DOHH2 (cell line): Measurements from ENCODE around the gene C16orf54.
A peak's percentile ranks its signal among the peaks of the same experiment; 100 is the strongest.
"Not testable (repeated sequence)": the region's sequence is repeated elsewhere in the genome, so short reads cannot be mapped to it uniquely, and the experiment has no call there.

ENCODE experiments used
- H3F3A ChIP-seq: fragments of 200-600 bp; sonication (generic), shearing (Covaris generic); 2 replicates; pipeline ENCODE4 v1.6.0; 2016; ENCODE audit warnings: antibody characterized with exemption, mild to moderate bottlenecking; ENCODE audit not compliant: control insufficient read depth, insufficient read depth
- H3K27ac ChIP-seq: fragments of 200-600 bp; sonication (generic); 2 replicates; pipeline ENCODE4 v1.5.1; 2014; ENCODE audit warnings: low read depth, mild to moderate bottlenecking, low read length, moderate library complexity
- H3K27me3 ChIP-seq: fragments of 200-600 bp; sonication (generic); 2 replicates; pipeline ENCODE4 v1.6.1; 2014; ENCODE audit warnings: mild to moderate bottlenecking, low read length, mixed read lengths; ENCODE audit not compliant: control insufficient read depth
- H3K36me3 ChIP-seq: fragments of 200-600 bp; sonication (generic); 2 replicates; pipeline ENCODE4 v1.6.1; 2014; ENCODE audit warnings: mild to moderate bottlenecking, low read length, moderate library complexity, mixed read lengths; ENCODE audit not compliant: control insufficient read depth
- H3K4me1 ChIP-seq: fragments of 200-600 bp; sonication (generic); 2 replicates; pipeline ENCODE4 v1.6.1; 2014; ENCODE audit warnings: mild to moderate bottlenecking, low read length, mixed read lengths; ENCODE audit not compliant: control insufficient read depth
- H3K4me2 ChIP-seq: fragments of 200-600 bp; sonication (generic); 2 replicates; pipeline ENCODE4 v1.6.0; 2014; ENCODE audit warnings: mild to moderate bottlenecking, low read length, moderate library complexity
- H3K4me3 ChIP-seq: fragments of 200-600 bp; sonication (generic); 2 replicates; pipeline ENCODE4 v1.5.1; 2014; ENCODE audit warnings: mild to moderate bottlenecking, low read length, mixed read lengths
- H3K79me2 ChIP-seq: fragments of 200-600 bp; sonication (generic); 2 replicates; pipeline ENCODE4 v1.6.1; 2014; ENCODE audit warnings: mild to moderate bottlenecking, low read length, mixed read lengths; ENCODE audit not compliant: control insufficient read depth
- H3K9me2 ChIP-seq: fragments of 200-600 bp; sonication (generic); replicated peaks from 2 replicates; pipeline ENCODE4 v1.6.1; 2014; ENCODE audit warnings: mild to moderate bottlenecking, low read length, mixed read lengths; ENCODE audit not compliant: control insufficient read depth
- H3K9me3 ChIP-seq: fragments of 200-600 bp; sonication (generic); 2 replicates; pipeline ENCODE4 v1.6.1; 2014; ENCODE audit warnings: antibody characterized with exemption, low read length, mixed read lengths; ENCODE audit not compliant: control insufficient read depth, insufficient read depth
- H4K20me1 ChIP-seq: fragments of 200-600 bp; sonication (generic); 2 replicates; pipeline ENCODE4 v1.6.0; 2014; ENCODE audit warnings: low read depth, mild to moderate bottlenecking, antibody characterized with exemption, low read length, moderate library complexity; ENCODE audit not compliant: control insufficient read depth, insufficient read depth
- EZH2phosphoT487 ChIP-seq: fragments of 200-600 bp; sonication (generic); IDR thresholded peaks from 2 replicates; pipeline ENCODE4 v1.6.1; 2017; ENCODE audit warnings: borderline replicate concordance, mild to moderate bottlenecking, antibody characterized with exemption, low read length, moderate library complexity, mixed read lengths
- TF ChIP-seq, protein P1 (sequence below): fragments of 200-600 bp; sonication (generic); IDR thresholded peaks from one replicate; pipeline ENCODE4 v1.5.1; 2014; ENCODE audit warnings: antibody characterized with exemption, mild to moderate bottlenecking, low read depth, low read length; ENCODE audit not compliant: poor library complexity, severe bottlenecking

The C16orf54 gene

GRCh38 chr16:29727452-29727851 is 18.3 kb downstream of the C16orf54 start:
- H3K27ac ChIP-seq = no peak overlapping the region
- no peaks in the 10 kb centered on the region for H3K27me3 ChIP-seq
- H3F3A ChIP-seq = peaks cover 21% of the 10 kb centered on the region
- no peak overlapping the region for H3K4me2 ChIP-seq
- H3K79me2 ChIP-seq = no peaks in the 10 kb centered on the region
- no peaks in the 10 kb centered on the region for H4K20me1 ChIP-seq
- H3K9me2 ChIP-seq = no peaks in the 10 kb centered on the region
- TF ChIP-seq, protein P1, sequence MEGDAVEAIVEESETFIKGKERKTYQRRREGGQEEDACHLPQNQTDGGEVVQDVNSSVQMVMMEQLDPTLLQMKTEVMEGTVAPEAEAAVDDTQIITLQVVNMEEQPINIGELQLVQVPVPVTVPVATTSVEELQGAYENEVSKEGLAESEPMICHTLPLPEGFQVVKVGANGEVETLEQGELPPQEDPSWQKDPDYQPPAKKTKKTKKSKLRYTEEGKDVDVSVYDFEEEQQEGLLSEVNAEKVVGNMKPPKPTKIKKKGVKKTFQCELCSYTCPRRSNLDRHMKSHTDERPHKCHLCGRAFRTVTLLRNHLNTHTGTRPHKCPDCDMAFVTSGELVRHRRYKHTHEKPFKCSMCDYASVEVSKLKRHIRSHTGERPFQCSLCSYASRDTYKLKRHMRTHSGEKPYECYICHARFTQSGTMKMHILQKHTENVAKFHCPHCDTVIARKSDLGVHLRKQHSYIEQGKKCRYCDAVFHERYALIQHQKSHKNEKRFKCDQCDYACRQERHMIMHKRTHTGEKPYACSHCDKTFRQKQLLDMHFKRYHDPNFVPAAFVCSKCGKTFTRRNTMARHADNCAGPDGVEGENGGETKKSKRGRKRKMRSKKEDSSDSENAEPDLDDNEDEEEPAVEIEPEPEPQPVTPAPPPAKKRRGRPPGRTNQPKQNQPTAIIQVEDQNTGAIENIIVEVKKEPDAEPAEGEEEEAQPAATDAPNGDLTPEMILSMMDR = no peak
- TF ChIP-seq EZH2phosphoT487 = no peak
- peaks cover 35% of the 10 kb centered on the region for H3K4me1 ChIP-seq
- H3K9me3 ChIP-seq = no peaks in the 10 kb centered on the region
- no peaks in the 10 kb centered on the region for H3K36me3 ChIP-seq
- H3K4me3 ChIP-seq = no peak overlapping the region

GRCh38 chr16:29726845-29727377 is 18.9 kb downstream of the C16orf54 start:
- no peaks in the 10 kb centered on the region for H3K9me3 ChIP-seq
- no peaks in the 10 kb centered on the region for H4K20me1 ChIP-seq
- peaks cover 16% of the 10 kb centered on the region for H3F3A ChIP-seq
- H3K4me2 ChIP-seq = no peak overlapping the region
- no peaks in the 10 kb centered on the region for H3K36me3 ChIP-seq
- H3K4me1 ChIP-seq = peaks cover 29% of the 10 kb centered on the region
- TF ChIP-seq, protein P1 = no peak
- TF ChIP-seq EZH2phosphoT487 = no peak
- no peaks in the 10 kb centered on the region for H3K9me2 ChIP-seq
- no peaks in the 10 kb centered on the region for H3K27me3 ChIP-seq
- no peak overlapping the region for H3K27ac ChIP-seq
- no peaks in the 10 kb centered on the region for H3K79me2 ChIP-seq
- no peak overlapping the region for H3K4me3 ChIP-seq

- H4K20me1 ChIP-seq, H3K9me3 ChIP-seq, H3K27ac ChIP-seq, H3F3A ChIP-seq, H3K9me2 ChIP-seq, H3K36me3 ChIP-seq, H3K4me1 ChIP-seq, H3K79me2 ChIP-seq, H3K4me3 ChIP-seq, H3K27me3 ChIP-seq: not testable (repeated sequence)
- peak overlapping the region; percentile 42 for H3K4me2 ChIP-seq
- TF ChIP-seq, protein P1 = peak; percentile 37
Observed at GRCh38 chr16:29721167-29721879, 24.5 kb downstream of the C16orf54 start.
